ENCODE data around the gene OTOF.

Gene OTOF

GRCh38 chr2:26410764-26411243 is 67.1 kb downstream of the OTOF start:
- Mint-ChIP-seq H3K27ac (no peak overlapping the region), H3K4me3 (no peak overlapping the region), H3K9me3 (no peaks in the 10 kb centered on the region), H3K27me3 (ENCODE audit: low read depth, poor library complexity) (peaks cover 11% of the 10 kb centered on the region), H3K36me3 (ENCODE audit: low read depth) (no peaks in the 10 kb centered on the region), H3K4me1 (no peaks in the 10 kb centered on the region)
- TF ChIP-seq CTCF (IDR thresholded peaks at IDR 0.05), result no peak
- DNase-seq, result no peak

GRCh38 chr2:26409785-26410184 is 68.1 kb downstream of the OTOF start:
- no peak for TF ChIP-seq CTCF (IDR thresholded peaks at IDR 0.05)
- peaks cover 18% of the 10 kb centered on the region for H3K27me3 Mint-ChIP-seq (ENCODE audit: low read depth, poor library complexity)
- no peak overlapping the region for H3K27ac Mint-ChIP-seq
- no peaks in the 10 kb centered on the region for H3K4me1 Mint-ChIP-seq
- H3K36me3 Mint-ChIP-seq (ENCODE audit: low read depth), result no peaks in the 10 kb centered on the region
- no peaks in the 10 kb centered on the region for H3K9me3 Mint-ChIP-seq
- DNase-seq, result no peak
- no peak overlapping the region for H3K4me3 Mint-ChIP-seq

- no peak for TF ChIP-seq CTCF (IDR thresholded peaks at IDR 0.05)
- no peaks in the 10 kb centered on the region for H3K9me3 Mint-ChIP-seq
- H3K36me3 Mint-ChIP-seq (ENCODE audit: low read depth), result no peaks in the 10 kb centered on the region
- peaks cover 18% of the 10 kb centered on the region for H3K27me3 Mint-ChIP-seq (ENCODE audit: low read depth, poor library complexity)
- no peak for DNase-seq
- H3K27ac Mint-ChIP-seq, result no peak overlapping the region
- H3K4me3 Mint-ChIP-seq, result no peak overlapping the region
- no peaks in the 10 kb centered on the region for H3K4me1 Mint-ChIP-seq
Observed at GRCh38 chr2:26407526-26407925, 70.4 kb downstream of the OTOF start.

Measured in nephron progenitor cell (in vitro differentiated cells).